T-helper 9 cell (primary cell): ENCODE measurements around the gene STIP1.

Experiments used
- DNase-seq: peaks from one replicate; pipeline ENCODE4 v3.0.0-alpha.2; 2020

The STIP1 gene

DNA sequence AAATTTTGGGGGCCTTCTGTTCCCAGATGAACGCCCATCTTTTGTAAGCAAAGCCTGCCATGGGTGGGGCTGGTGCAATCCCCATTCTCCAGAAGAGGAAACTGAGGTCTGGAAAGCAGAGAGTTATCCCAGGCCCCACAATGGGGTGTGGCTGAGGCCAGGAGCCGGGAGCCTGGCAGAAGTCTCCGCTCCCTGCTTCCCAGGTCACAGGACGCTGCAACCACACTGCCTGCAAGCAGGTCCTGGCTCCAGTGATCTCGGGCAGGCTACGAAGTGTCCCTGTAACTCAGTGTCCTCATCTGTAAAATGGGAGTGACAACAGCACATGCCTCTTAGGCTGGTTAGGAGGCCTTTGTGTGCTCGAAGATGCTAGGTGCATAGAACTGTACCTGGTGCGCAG lies 67.1 kb downstream of the STIP1 start:
- no peak for DNase-seq

DNA sequence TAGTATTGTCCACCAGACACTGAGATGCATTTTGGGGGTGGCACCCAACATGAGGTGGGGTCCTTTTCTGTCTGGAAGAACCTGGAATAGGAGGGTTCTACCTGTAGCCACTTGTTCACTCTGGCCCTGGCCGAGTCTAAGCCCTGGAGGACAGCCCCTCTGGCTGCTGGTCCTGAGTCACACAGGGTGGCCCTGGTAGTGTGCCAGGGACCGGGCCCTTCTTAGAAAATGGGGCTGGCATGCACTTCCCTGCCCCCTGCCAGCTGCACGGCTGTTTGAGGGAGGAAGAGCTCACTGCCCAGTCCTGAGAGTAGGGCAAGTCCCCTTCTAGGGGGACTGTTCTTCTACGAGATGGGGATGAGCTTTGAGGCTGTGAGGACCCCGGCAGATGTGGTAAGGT lies 67.5 kb downstream of the STIP1 start:
- DNase-seq: no peak
